Right atrium auricular region (tissue), 2 donors: ENCODE data around the gene NUDT3. TPM values are rescaled to one million over a fixed set of nuclear protein-coding genes. Genes with fewer than 3 reads are reported as not detected.

Experiments
- DNase-seq: peaks from one replicate; pipeline ENCODE4 v3.0.0-alpha.2; 2019; ENCODE audit warnings: low spot score
- H3K27ac ChIP-seq, 2 donors: fragments of 200-600 bp; sonication (generic); 1 replicate in 1 of 2; 2 replicates in 1 of 2; pipeline ENCODE4 v1.5.1; 2016 to 2019
- H3K27me3 ChIP-seq, 2 donors: fragments of 200-600 bp; sonication (generic); one replicate each; pipeline versions ENCODE4 v1.5.1 to v1.6.0; 2017 to 2019
- H3K36me3 ChIP-seq: fragments of 200-600 bp; sonication (generic); one replicate; pipeline ENCODE4 v1.5.1; 2016
- H3K4me1 ChIP-seq, 2 donors: fragments of 200-600 bp; sonication (generic); one replicate each; pipeline versions ENCODE4 v1.5.1 to v1.6.0; 2017 to 2019
- H3K4me3 ChIP-seq, 2 donors: fragments of 200-600 bp; sonication (generic); 1 replicate in 1 of 2; 2 replicates in 1 of 2; pipeline ENCODE4 v1.5.1; 2017 to 2019; ENCODE audit warnings: mild to moderate bottlenecking in 1 of 2, moderate library complexity in 1 of 2
- H3K9me3 ChIP-seq, 2 donors: fragments of 200-600 bp; sonication (generic); one replicate each; pipeline ENCODE4 v1.5.1; 2019
- CTCF ChIP-seq, 2 donors: fragments of 200-600 bp; sonication (generic); IDR thresholded peaks; one replicate each; pipeline ENCODE4 v1.5.1; 2019; ENCODE audit warnings: antibody characterized with exemption in 2 of 2
- total RNA-seq, 2 donors: library from RNA; depleted of rRNA; stranded (reverse); fragments of >200 nt; gene quantifications; one replicate each; pipeline ENCODE4 v1.1.0, GENCODE V29; 2016

The NUDT3 gene
- total RNA-seq, 2 donors from 2014 or later: 47.2 to 53.5 TPM

DNA sequence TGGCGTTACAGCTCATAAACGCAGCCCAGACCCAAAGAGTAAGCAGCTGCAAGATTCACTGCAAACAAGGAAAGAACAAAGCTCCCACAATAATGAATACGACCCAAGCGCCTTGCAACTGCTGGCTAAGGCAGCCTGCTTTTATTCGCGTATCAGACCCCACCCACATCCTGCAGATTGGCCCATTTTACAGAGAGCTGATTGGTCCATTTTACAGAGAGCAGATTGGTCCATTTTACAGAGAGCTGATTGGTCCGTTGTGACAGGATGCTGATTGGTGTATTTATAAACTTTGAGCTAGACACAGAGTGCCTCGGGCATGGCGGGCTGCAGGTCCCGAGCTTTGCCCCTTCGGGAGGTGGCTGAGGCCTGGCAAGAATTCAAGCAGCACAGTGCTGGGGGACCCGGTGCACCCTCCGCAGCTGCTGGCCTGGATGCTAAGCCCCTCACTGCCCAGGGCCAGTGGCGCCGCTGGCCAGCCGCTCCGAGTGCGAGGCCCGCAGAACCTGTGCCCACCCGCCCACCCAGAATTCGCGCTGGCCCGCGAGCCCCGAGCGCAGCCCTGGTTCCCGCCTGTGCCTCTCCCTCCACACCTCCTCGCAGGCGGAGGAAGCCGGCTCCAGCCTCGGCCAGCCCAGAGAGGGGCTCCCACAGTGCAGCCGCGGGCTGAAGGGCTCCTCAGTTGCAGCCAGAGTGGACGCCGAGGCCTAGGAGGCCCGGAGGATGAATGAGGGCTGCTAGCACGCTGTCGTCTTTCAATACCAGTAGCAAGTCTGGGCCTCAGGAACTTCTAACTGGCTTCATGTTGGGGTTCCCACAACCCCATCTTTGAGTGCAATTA is 44.6 kb upstream of the NUDT3 start:
- Histone ChIP-seq H3K36me3 (no peaks in the 10 kb centered on the region), H3K4me1 (no peaks in the 10 kb centered on the region), H3K27ac (no peak overlapping the region), H3K4me3 (no peak overlapping the region), H3K27me3 (no peaks in the 10 kb centered on the region), H3K9me3 (no peaks in the 10 kb centered on the region)
- no peak for DNase-seq
- TF ChIP-seq CTCF (IDR thresholded peaks at IDR 0.05): no peak

DNA sequence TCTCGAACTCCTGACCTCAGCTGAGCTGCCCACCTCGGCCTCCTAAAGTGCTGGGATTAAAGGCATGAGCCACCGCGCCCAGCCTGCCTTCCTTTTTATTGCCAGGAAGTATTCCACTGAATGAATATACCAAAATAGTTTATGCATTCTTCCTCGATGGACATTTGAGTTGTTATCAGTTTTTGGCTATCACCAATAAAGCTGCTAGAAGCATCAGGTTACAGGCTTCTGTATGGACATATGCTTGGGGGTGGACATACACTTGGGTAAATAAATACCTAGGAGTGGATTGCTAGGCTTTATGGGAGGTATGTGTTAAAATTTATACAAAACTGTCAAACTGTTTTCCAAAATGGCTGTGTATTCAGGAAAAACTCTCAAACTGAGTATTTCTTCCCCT is 43.4 kb upstream of the NUDT3 start:
- H3K27ac ChIP-seq: no peak overlapping the region
- no peaks in the 10 kb centered on the region for H3K27me3 ChIP-seq
- no peak for TF ChIP-seq CTCF (IDR thresholded peaks at IDR 0.05)
- H3K36me3 ChIP-seq: no peaks in the 10 kb centered on the region
- H3K4me3 ChIP-seq: no peak overlapping the region
- no peak for DNase-seq
- H3K4me1 ChIP-seq: no peaks in the 10 kb centered on the region
- H3K9me3 ChIP-seq: no peaks in the 10 kb centered on the region

GRCh38 chr6:34425498-34426410 is 33.3 kb upstream of the NUDT3 start, which contains the start of gene RPS10:
Gene RPS10, minus strand, starts transcription at chr6:34426069. Its CDS starts 848 bp downstream, at chr6:34425221.
- Histone ChIP-seq H3K27ac (peak within 1 kb of the TSS; percentile 83 to 91), H3K36me3 (peaks cover 40% of the 10 kb centered on the region), H3K27me3 (no peaks in the 10 kb centered on the region), H3K9me3 (no peaks in the 10 kb centered on the region), H3K4me1 (peaks cover 0 to 10% of the 10 kb centered on the region in 2 donors), H3K4me3 (peak within 1 kb of the TSS; percentile 70 to 72)
- peak; percentile 91 for DNase-seq
- TF ChIP-seq CTCF (IDR thresholded peaks at IDR 0.05): no peak

DNA sequence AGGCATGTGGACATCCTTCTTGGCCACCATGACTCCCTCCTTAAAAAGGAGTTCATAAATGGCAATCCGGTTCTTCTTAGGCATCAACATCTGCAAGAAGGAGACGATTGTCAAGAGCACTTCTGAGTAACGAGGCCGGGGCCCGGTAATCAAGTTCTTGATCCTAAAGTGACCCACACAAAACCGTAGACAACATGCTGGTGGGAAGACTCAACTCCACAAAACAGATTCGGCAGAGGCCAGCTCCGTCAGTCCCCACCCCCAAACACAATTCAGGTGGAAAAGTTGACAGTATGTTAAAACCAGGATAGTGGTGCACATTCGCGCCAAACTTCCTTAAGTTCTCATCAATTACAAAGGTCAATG is 32.6 kb upstream of the NUDT3 start:
- Histone ChIP-seq H3K9me3 (no peaks in the 10 kb centered on the region), H3K4me1 (peaks cover 0 to 10% of the 10 kb centered on the region in 2 donors), H3K4me3 (peak overlapping the region; percentile 70 to 72), H3K36me3 (peaks cover 46% of the 10 kb centered on the region), H3K27me3 (no peaks in the 10 kb centered on the region), H3K27ac (peak overlapping the region; percentile 83 to 91)
- DNase-seq: no peak
- TF ChIP-seq CTCF (IDR thresholded peaks at IDR 0.05): no peak

DNA sequence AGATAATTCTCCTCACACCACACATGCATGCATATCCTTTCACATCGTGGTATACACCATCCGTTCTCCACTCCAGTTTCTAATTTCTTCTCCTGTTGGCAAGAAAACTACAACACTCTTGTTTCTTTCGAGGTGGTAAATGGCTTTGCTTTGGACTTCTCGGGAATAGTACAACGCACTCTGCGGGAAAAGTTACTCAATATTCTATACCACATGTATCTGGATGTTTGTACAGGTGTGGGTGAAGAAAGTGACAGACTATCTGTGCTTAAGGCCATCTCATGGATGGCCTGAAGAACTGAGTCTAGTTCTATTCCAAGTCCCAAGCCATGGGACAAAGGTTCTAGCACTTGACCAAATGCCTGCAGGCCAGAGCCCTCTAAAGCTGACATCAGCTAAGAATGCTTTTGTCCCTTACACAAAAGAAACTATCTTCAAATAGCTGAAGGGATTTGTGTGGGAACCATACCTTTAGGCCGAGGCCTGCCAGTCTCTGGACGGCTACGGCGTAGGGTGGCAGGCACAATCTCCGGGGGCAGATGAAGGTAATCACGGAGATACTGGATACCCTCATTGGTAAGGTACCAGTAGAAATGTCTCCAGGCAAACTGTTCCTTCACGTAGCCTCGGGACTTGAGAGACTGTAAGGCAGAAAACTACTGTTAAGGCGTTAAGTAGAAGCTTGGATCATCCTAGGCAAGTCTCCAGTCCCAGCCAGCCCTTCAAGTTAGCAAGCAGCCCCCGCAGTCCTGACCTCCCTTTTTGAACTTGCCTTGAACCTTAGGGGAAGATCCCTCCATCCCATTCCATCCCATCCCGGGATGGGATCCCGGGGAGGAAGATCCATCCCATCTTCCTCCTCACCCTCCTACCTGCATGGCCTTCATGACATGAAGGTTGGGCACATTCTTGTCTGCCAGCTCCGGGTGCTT is 32.0 kb upstream of the NUDT3 start:
- no peak for TF ChIP-seq CTCF (IDR thresholded peaks at IDR 0.05)
- H3K36me3 ChIP-seq: peaks cover 53% of the 10 kb centered on the region
- H3K27me3 ChIP-seq: no peaks in the 10 kb centered on the region
- peak overlapping the region; percentile 70 to 72 for H3K4me3 ChIP-seq
- DNase-seq: no peak
- H3K9me3 ChIP-seq: no peaks in the 10 kb centered on the region
- peaks cover 0 to 10% of the 10 kb centered on the region in 2 donors for H3K4me1 ChIP-seq
- peak overlapping the region; percentile 83 to 91 for H3K27ac ChIP-seq
